HEK293 (cell line): ENCODE data around the gene TGFB2.
A peak's percentile ranks its signal among the peaks of the same experiment; 100 is the strongest.

Source experiments
- GLI2 ChIP-seq: fragments of 450-650 bp; formaldehyde crosslinking; IDR thresholded peaks from 2 replicates; pipeline ENCODE4; 2017; ENCODE audit warnings: missing biosample characterization, missing genetic modification characterization, low read depth, borderline replicate concordance
- MEIS1 ChIP-seq: sonication (generic); formaldehyde crosslinking; IDR thresholded peaks from 2 replicates; pipeline ENCODE4 v1.8.1; 2022; ENCODE audit warnings: missing genetic modification reagents, mild to moderate bottlenecking, borderline replicate concordance
- MZF1 ChIP-seq: fragments of 450-650 bp; formaldehyde crosslinking; IDR thresholded peaks from 2 replicates; pipeline ENCODE4 v1.5.1; 2017; ENCODE audit warnings: missing biosample characterization, missing genetic modification characterization, borderline replicate concordance
- PRDM2 ChIP-seq: fragments of 450-650 bp; formaldehyde crosslinking; IDR thresholded peaks from 2 replicates; pipeline ENCODE4 v1.5.1; 2016; ENCODE audit warnings: missing biosample characterization, missing genetic modification characterization, borderline replicate concordance
- SALL2 ChIP-seq: fragments of 450-650 bp; formaldehyde crosslinking; IDR thresholded peaks from 2 replicates; pipeline ENCODE4 v1.5.0; 2017; ENCODE audit warnings: missing biosample characterization, mild to moderate bottlenecking, missing genetic modification characterization, borderline replicate concordance
- YY1 ChIP-seq: fragments of 450-650 bp; formaldehyde crosslinking; IDR thresholded peaks from 2 replicates; pipeline ENCODE4 v1.5.1; 2018; ENCODE audit warnings: missing biosample characterization, missing genetic modification characterization
- ZBTB10 ChIP-seq: fragments of 450-650 bp; formaldehyde crosslinking; IDR thresholded peaks from 2 replicates; pipeline ENCODE4 v1.5.1; 2016; ENCODE audit warnings: missing biosample characterization, missing genetic modification characterization
- ZBTB20 ChIP-seq: fragments of 450-650 bp; formaldehyde crosslinking; IDR thresholded peaks from 2 replicates; pipeline ENCODE4 v1.5.1; 2016; ENCODE audit warnings: missing biosample characterization, missing genetic modification characterization
- ZBTB8A ChIP-seq: fragments of 450-650 bp; formaldehyde crosslinking; IDR thresholded peaks from 2 replicates; pipeline ENCODE4 v1.5.1; 2016; ENCODE audit warnings: missing biosample characterization, missing genetic modification characterization
- ZNF10 ChIP-seq: fragments of 450-650 bp; formaldehyde crosslinking; IDR thresholded peaks from 2 replicates; pipeline ENCODE4 v1.5.1; 2017; ENCODE audit warnings: missing biosample characterization, missing genetic modification characterization
- ZNF133 ChIP-seq: fragments of 450-650 bp; formaldehyde crosslinking; IDR thresholded peaks from 2 replicates; pipeline ENCODE4 v1.5.1; 2016; ENCODE audit warnings: missing biosample characterization, missing genetic modification characterization
- ZNF138 ChIP-seq: fragments of 450-650 bp; formaldehyde crosslinking; IDR thresholded peaks from 2 replicates; pipeline ENCODE4 v1.5.1; 2016; ENCODE audit warnings: missing biosample characterization, missing genetic modification characterization, borderline replicate concordance
- ZNF214 ChIP-seq: fragments of 450-650 bp; formaldehyde crosslinking; IDR thresholded peaks from 2 replicates; pipeline ENCODE4 v1.5.1; 2017; ENCODE audit warnings: missing biosample characterization, mild to moderate bottlenecking, missing genetic modification characterization, borderline replicate concordance
- ZNF23 ChIP-seq: fragments of 450-650 bp; formaldehyde crosslinking; IDR thresholded peaks from 2 replicates; pipeline ENCODE4 v1.5.1; 2016; ENCODE audit warnings: missing biosample characterization, missing genetic modification characterization, borderline replicate concordance
- ZNF24 ChIP-seq: fragments of 450-650 bp; formaldehyde crosslinking; IDR thresholded peaks from 2 replicates; pipeline ENCODE4 v1.5.1; 2016; ENCODE audit warnings: missing biosample characterization, missing genetic modification characterization
- ZNF266 ChIP-seq: fragments of 450-650 bp; formaldehyde crosslinking; IDR thresholded peaks from 2 replicates; pipeline ENCODE4 v1.5.1; 2016; ENCODE audit warnings: missing biosample characterization, missing genetic modification characterization, low read depth
- ZNF335 ChIP-seq: fragments of 450-650 bp; formaldehyde crosslinking; conservative IDR thresholded peaks from 2 replicates; pipeline ENCODE4 v1.5.1; 2016; ENCODE audit warnings: missing biosample characterization, missing genetic modification characterization
- ZNF394 ChIP-seq: fragments of 450-650 bp; formaldehyde crosslinking; IDR thresholded peaks from 2 replicates; pipeline ENCODE4 v1.5.1; 2016; ENCODE audit warnings: missing biosample characterization, missing genetic modification characterization, mild to moderate bottlenecking, moderate library complexity, borderline replicate concordance
- ZNF48 ChIP-seq: fragments of 450-650 bp; formaldehyde crosslinking; IDR thresholded peaks from 2 replicates; pipeline ENCODE4 v1.5.1; 2016; ENCODE audit warnings: missing biosample characterization, missing genetic modification characterization
- ZNF558 ChIP-seq: fragments of 450-650 bp; formaldehyde crosslinking; IDR thresholded peaks from 2 replicates; pipeline ENCODE4 v1.5.1; 2016; ENCODE audit warnings: missing biosample characterization, missing genetic modification characterization
- ZNF571 ChIP-seq: fragments of 450-650 bp; formaldehyde crosslinking; IDR thresholded peaks from 2 replicates; pipeline ENCODE4 v1.5.0; 2017; ENCODE audit warnings: missing biosample characterization, missing genetic modification characterization
- ZNF621 ChIP-seq: fragments of 450-650 bp; formaldehyde crosslinking; IDR thresholded peaks from 2 replicates; pipeline ENCODE4 v1.5.1; 2017; ENCODE audit warnings: missing biosample characterization, missing genetic modification characterization
- ZNF830 ChIP-seq: fragments of 450-650 bp; IDR thresholded peaks from 2 replicates; pipeline ENCODE4 v1.5.0; 2018; ENCODE audit warnings: missing biosample characterization, missing genetic modification characterization, low read depth, mild to moderate bottlenecking, moderate library complexity
- ZNF843 ChIP-seq: fragments of 450-650 bp; formaldehyde crosslinking; IDR thresholded peaks from 2 replicates; pipeline ENCODE4 v1.5.1; 2016; ENCODE audit warnings: missing biosample characterization, missing genetic modification characterization
- TF ChIP-seq, protein P1 (sequence below): fragments of 450-650 bp; formaldehyde crosslinking; IDR thresholded peaks from 2 replicates; pipeline ENCODE4 v1.5.1; 2017; ENCODE audit warnings: missing biosample characterization, missing genetic modification characterization
- TF ChIP-seq, protein P2 (sequence below): fragments of 450-650 bp; formaldehyde crosslinking; IDR thresholded peaks from 2 replicates; pipeline ENCODE4 v1.5.1; 2016; ENCODE audit warnings: missing biosample characterization, missing genetic modification characterization

Gene TGFB2

DNA sequence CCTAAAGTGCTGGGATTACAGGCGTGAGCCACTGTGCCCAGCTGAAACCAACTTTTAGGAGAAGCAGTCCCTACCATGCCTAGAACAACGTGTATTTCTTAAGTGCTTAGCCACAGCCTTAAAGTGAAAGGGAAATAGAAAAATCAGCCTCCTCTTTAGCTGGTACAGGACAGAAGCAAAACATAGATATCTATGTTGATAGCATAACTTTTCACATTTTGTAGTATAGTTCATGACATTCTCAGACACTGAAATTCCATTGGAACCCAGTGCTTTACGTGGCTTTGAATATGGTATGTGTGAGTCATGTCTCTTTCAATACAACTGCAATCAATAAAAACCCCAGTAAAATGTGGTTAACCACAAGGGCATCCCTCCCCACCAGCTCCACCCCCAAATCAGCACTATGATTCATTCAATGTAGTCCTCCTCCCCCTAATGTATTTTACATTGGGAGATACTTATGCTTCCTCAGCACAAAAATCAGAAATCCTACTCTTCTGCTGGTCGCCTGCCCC, 32.1 kb downstream of the TGFB2 start (continued):
- TF ChIP-seq PRDM2, result no peak
- TF ChIP-seq ZNF214 (tag by site-specific recombination), result no peak
- peak; percentile 57 for TF ChIP-seq ZNF394
- peak; percentile 68; the same call in 1 of the 2 replicates for TF ChIP-seq MZF1
- TF ChIP-seq ZNF10 (tag by site-specific recombination), result no peak
- no peak for TF ChIP-seq ZBTB10 (tag by site-specific recombination)
- 0 out of 2 replicates have a peak, but pooled peaks have one; percentile 12 for TF ChIP-seq ZNF335
- no peak for TF ChIP-seq ZNF830
- no peak for TF ChIP-seq ZNF558 (tag by site-specific recombination)
- TF ChIP-seq ZNF571, result no peak
- no peak for TF ChIP-seq YY1
- TF ChIP-seq ZNF24 (tag by site-specific recombination), result peak; percentile 74; the same call in 1 of the 2 replicates
- TF ChIP-seq, protein P1, sequence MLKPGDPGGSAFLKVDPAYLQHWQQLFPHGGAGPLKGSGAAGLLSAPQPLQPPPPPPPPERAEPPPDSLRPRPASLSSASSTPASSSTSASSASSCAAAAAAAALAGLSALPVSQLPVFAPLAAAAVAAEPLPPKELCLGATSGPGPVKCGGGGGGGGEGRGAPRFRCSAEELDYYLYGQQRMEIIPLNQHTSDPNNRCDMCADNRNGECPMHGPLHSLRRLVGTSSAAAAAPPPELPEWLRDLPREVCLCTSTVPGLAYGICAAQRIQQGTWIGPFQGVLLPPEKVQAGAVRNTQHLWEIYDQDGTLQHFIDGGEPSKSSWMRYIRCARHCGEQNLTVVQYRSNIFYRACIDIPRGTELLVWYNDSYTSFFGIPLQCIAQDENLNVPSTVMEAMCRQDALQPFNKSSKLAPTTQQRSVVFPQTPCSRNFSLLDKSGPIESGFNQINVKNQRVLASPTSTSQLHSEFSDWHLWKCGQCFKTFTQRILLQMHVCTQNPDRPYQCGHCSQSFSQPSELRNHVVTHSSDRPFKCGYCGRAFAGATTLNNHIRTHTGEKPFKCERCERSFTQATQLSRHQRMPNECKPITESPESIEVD (tag by site-specific recombination), result peak; percentile 53
- TF ChIP-seq ZBTB20, result no peak
- no peak for TF ChIP-seq ZNF133
- TF ChIP-seq, protein P2, sequence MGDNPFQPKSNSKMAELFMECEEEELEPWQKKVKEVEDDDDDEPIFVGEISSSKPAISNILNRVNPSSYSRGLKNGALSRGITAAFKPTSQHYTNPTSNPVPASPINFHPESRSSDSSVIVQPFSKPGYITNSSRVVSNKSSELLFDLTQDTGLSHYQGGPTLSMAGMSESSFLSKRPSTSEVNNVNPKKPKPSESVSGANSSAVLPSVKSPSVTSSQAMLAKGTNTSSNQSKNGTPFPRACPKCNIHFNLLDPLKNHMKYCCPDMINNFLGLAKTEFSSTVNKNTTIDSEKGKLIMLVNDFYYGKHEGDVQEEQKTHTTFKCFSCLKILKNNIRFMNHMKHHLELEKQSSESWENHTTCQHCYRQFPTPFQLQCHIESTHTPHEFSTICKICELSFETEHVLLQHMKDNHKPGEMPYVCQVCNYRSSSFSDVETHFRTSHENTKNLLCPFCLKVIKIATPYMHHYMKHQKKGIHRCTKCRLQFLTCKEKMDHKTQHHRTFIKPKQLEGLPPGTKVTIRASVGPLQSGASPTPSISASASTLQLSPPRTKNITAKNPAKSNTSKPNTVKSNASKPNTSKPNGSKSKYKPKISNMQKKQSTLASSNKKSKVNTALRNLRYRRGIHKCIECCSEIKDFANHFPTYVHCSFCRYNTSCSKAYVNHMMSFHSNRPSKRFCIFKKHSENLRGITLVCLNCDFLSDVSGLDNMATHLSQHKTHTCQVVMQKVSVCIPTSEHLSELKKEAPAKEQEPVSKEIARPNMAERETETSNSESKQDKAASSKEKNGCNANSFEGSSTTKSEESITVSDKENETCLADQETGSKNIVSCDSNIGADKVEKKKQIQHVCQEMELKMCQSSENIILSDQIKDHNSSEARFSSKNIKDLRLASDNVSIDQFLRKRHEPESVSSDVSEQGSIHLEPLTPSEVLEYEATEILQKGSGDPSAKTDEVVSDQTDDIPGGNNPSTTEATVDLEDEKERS (tag by site-specific recombination), result no peak
- no peak for TF ChIP-seq ZNF48 (tag by site-specific recombination)
- TF ChIP-seq ZBTB8A (tag by site-specific recombination), result no peak
- TF ChIP-seq GLI2 (tag by site-specific recombination), result 0 out of 2 replicates have a peak, but pooled peaks have one; percentile 41
- TF ChIP-seq ZNF621 (tag by site-specific recombination), result no peak
- no peak for TF ChIP-seq ZNF138 (tag by site-specific recombination)
- no peak for TF ChIP-seq ZNF23 (tag by site-specific recombination)
- TF ChIP-seq ZNF266 (tag by site-specific recombination), result no peak
- no peak for TF ChIP-seq SALL2 (tag by site-specific recombination)
- TF ChIP-seq ZNF843, result peak; percentile 90
- TF ChIP-seq MEIS1 (CRISPR knock-in tag), result no peak
